GM12878 (cell line): Measurements from ENCODE around the gene ZSCAN22. TPM values are rescaled to one million over a fixed set of nuclear protein-coding genes. Genes with fewer than 3 reads are reported as not detected.

Experiments
- BACH1 ChIP-seq: fragments of 450-650 bp; IDR thresholded peaks from 2 replicates; pipeline ENCODE4 v1.6.1; 2017; ENCODE audit warnings: mild to moderate bottlenecking, borderline replicate concordance
- BHLHE40 ChIP-seq, 2 experiments: fragments of 450-650 bp in 1 of 2; IDR thresholded peaks; 2 replicates each; pipeline ENCODE4 v1.6.1; 2011 to 2017; ENCODE audit warnings: low read depth in 2 of 2, borderline replicate concordance in 1 of 2, improper control_type of control experiment in 1 of 2, low read length in 1 of 2, mild to moderate bottlenecking in 1 of 2
- CBX3 ChIP-seq: fragments of 200-600 bp; sonication (generic); IDR thresholded peaks from 2 replicates; pipeline ENCODE4 v1.6.1; 2016; ENCODE audit warnings: low read depth, borderline replicate concordance
- CHD2 ChIP-seq: IDR thresholded peaks from 2 replicates; pipeline ENCODE4 v1.6.1; 2011; ENCODE audit warnings: low read depth, low read length, improper control_type of control experiment, borderline replicate concordance
- DPF2 ChIP-seq: fragments of 450-650 bp; IDR thresholded peaks from 2 replicates; pipeline ENCODE4 v1.6.1; 2017; ENCODE audit warnings: mild to moderate bottlenecking
- EP300 ChIP-seq, 2 experiments: fragments of 150-350 bp in 1 of 2; IDR thresholded peaks; 2 replicates each; pipeline ENCODE4 v1.6.1; 2011 to 2012; ENCODE audit warnings: low read depth in 2 of 2, low read length in 2 of 2, borderline replicate concordance in 1 of 2, improper control_type of control experiment in 1 of 2, inconsistent platforms in 1 of 2; ENCODE audit not compliant: control insufficient read depth in 1 of 2
- MYB ChIP-seq: fragments of 150-350 bp; IDR thresholded peaks from 2 replicates; pipeline ENCODE4 v1.6.1; 2014; ENCODE audit warnings: mild to moderate bottlenecking, low read depth, low read length, borderline replicate concordance
- PAX5 ChIP-seq: IDR thresholded peaks from 2 replicates; pipeline ENCODE4 v1.6.1; 2011; ENCODE audit warnings: low read depth, low read length, borderline replicate concordance
- PRDM15 ChIP-seq: fragments of 450-650 bp; formaldehyde crosslinking; IDR thresholded peaks from 2 replicates; pipeline ENCODE4 v1.4.0; 2020; ENCODE audit warnings: mild to moderate bottlenecking, moderate library complexity
- RB1 ChIP-seq: fragments of 450-650 bp; formaldehyde crosslinking; IDR thresholded peaks from 2 replicates; pipeline ENCODE4 v1.6.1; 2017; ENCODE audit warnings: mild to moderate bottlenecking, borderline replicate concordance
- SMARCA5 ChIP-seq: fragments of 450-650 bp; IDR thresholded peaks from 2 replicates; pipeline ENCODE4 v1.6.1; 2017; ENCODE audit warnings: mild to moderate bottlenecking
- TCF12 ChIP-seq: IDR thresholded peaks from 2 replicates; pipeline ENCODE4 v1.6.1; 2011; ENCODE audit warnings: low read depth, mild to moderate bottlenecking, low read length
- ZBED1 ChIP-seq: IDR thresholded peaks from 2 replicates; pipeline ENCODE4 v1.6.1; 2016; ENCODE audit warnings: borderline replicate concordance
- ZBTB40 ChIP-seq: fragments of 450-650 bp; IDR thresholded peaks from 2 replicates; pipeline ENCODE4 v1.6.1; 2016; ENCODE audit warnings: mild to moderate bottlenecking, moderate library complexity, borderline replicate concordance
- ZNF24 ChIP-seq: fragments of 450-650 bp; IDR thresholded peaks from 2 replicates; pipeline ENCODE4 v1.6.1; 2017; ENCODE audit warnings: antibody characterized with exemption, mild to moderate bottlenecking
- ZNF592 ChIP-seq: fragments of 450-650 bp; IDR thresholded peaks from 2 replicates; pipeline ENCODE4 v1.6.1; 2017; ENCODE audit warnings: mild to moderate bottlenecking, moderate library complexity
- polyA plus RNA-seq, 11 experiments: library from polyadenylated mRNA; depleted of rRNA in 4 of 11; unstranded in 6 of 11; stranded (reverse) in 5 of 11; fragments of >200 nt; fragmentation: Nextera tagmentation in 4 of 11; fragmentation: Illumina TruSeq in 1 of 11; extraction: Ambion mirVana in 4 of 11; extraction: Trizol in 1 of 11; gene quantifications; 1 replicate in 1 of 11; 2 replicates in 10 of 11; pipeline versions ENCODE4 v1.2.1 to v1.2.3, GENCODE V29; 2011 to 2016; ENCODE audit warnings: inconsistent platforms in 2 of 11, missing spikeins in 2 of 11, low read depth in 1 of 11
- total RNA-seq, 4 experiments: library from RNA; depleted of rRNA in 3 of 4; stranded (reverse); fragments of >200 nt in 3 of 4; fragmentation: Illumina TruSeq in 1 of 4; extraction: Trizol in 1 of 4; gene quantifications; 2 replicates each; pipeline versions ENCODE4 v1.2.1 to v1.2.3, GENCODE V29; 2013 to 2021

ZSCAN22 gene
- total and polyA plus RNA-seq, 10 of the 15 experiments (the other 5 are each of a cell fraction or from before 2014, with no cell fraction given) = 0.49 to 3.9 (median 2.6) TPM

- TF ChIP-seq PRDM15 (CRISPR knock-in tag) (no peak), CHD2 (0 out of 2 replicates have a peak, but pooled peaks have one; percentile 45), TCF12 (0 out of 2 replicates have a peak, but pooled peaks have one; percentile 4), BACH1 (peak; percentile 68; the same call in 1 of the 2 replicates), ZBTB40 (no peak), PAX5 (no peak), ZBED1 (no peak), DPF2 (peak; percentile 55; the same call in 1 of the 2 replicates), MYB (no peak), RB1 (no peak), ZNF24 (peak; percentile 66; the same call in 1 of the 2 replicates), BHLHE40 (IDR thresholded peaks at IDR 0.05; ENCODE audit: borderline replicate concordance in 1 of 2, low read depth in 2 of 2, low read length in 1 of 2) (peak; percentile 96), SMARCA5 (peak; percentile 23; the same call in 1 of the 2 replicates), EP300 (IDR thresholded peaks at IDR 0.05; ENCODE audit: borderline replicate concordance in 1 of 2, control insufficient read depth in 1 of 2, low read depth in 2 of 2, low read length in 2 of 2) (no peak), CBX3 (no peak), ZNF592 (no peak)
Observed at GRCh38 chr19:58346961-58347929, 20.5 kb downstream of the ZSCAN22 start (continued).
